Bronchial epithelial cell (primary cell): ENCODE data around the gene EIF2AK2. TPM values are rescaled to one million over a fixed set of nuclear protein-coding genes. Genes with fewer than 3 reads are reported as not detected.

Experiments used
- DNase-seq: peaks from one replicate; pipeline ENCODE4 v3.0.0-alpha.2; 2010; ENCODE audit warnings: low read depth
- FAIRE-seq: peaks from 2 replicates; lab custom pipeline; 2011; peaks lifted over from hg19 to GRCh38; lab: Jason Lieb, UNC
- H3K27me3 ChIP-seq: 2 replicates; pipeline ENCODE4 v1.5.1; 2011; ENCODE audit warnings: low read length; ENCODE audit not compliant: control insufficient read depth, insufficient read depth
- H3K36me3 ChIP-seq: 2 replicates; pipeline ENCODE4 v1.5.1; 2011; ENCODE audit warnings: low read length; ENCODE audit not compliant: control insufficient read depth, insufficient read depth
- H3K4me3 ChIP-seq: 2 replicates; pipeline ENCODE4 v1.5.1; 2011; ENCODE audit warnings: mild to moderate bottlenecking, low read depth, low read length, control low read depth
- CTCF ChIP-seq: IDR thresholded peaks from 2 replicates; pipeline ENCODE4 v1.5.1; 2011; ENCODE audit warnings: mild to moderate bottlenecking, moderate library complexity, low read length, control low read depth, inconsistent platforms; ENCODE audit not compliant: insufficient read depth, severe bottlenecking
- total RNA-seq: library from RNA; depleted of rRNA; stranded (reverse); fragments of >200 nt; gene quantifications from 2 replicates; pipeline ENCODE4 v1.2.1, GENCODE V29; 2014

Gene EIF2AK2
- total RNA-seq, 1 donor from 2014 or later = 10.5 TPM

DNA sequence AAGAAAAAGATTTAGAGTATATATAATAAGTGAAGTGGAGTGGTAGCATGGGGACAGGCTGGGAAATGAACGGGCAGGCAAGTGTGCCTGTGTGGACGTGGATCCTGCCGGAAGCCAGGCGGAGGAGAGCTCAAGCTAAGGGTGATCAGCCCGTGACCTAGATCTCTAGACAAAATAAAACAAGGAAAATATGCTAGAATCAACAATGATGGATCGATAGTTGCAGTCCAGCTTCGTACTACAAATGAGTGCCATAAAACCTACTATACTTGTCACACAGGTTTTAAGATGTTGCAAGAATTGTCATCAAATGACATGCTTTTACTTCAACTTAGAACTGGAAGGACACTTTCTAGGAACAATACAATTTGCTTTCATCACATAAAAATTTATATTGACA is 8.5 kb downstream of the EIF2AK2 start:
- FAIRE-seq (no peak), DNase-seq (no peak)
- no peak for TF ChIP-seq CTCF
- Histone ChIP-seq H3K27me3 (no peaks in the 10 kb centered on the region), H3K36me3 (peaks cover 9% of the 10 kb centered on the region), H3K4me3 (no peak overlapping the region)

- Histone ChIP-seq H3K36me3 (peaks cover 9% of the 10 kb centered on the region), H3K4me3 (no peak overlapping the region), H3K27me3 (no peaks in the 10 kb centered on the region)
- no peak for TF ChIP-seq CTCF
- FAIRE-seq (no peak), DNase-seq (no peak)
These were observed 10.7 kb downstream of the EIF2AK2 start for GRCh38 chr2:37146062-37146461.

DNA sequence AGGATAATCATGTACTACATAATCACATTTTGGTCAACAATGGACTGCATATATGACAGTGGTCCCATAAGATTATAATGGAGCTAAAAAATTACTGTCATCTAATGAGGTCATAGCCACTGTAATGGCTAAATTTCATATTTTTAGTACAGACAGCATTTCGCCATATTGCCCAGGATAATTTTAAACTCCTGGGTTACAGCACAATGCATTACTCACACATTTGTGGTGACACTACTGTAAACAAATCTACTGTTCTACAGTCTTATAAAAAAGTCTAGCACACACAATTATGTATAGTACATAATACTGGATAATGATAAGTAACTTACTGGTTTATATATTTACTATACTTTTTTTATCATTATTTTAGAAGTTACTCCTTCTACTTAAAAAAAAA is 12.8 kb downstream of the EIF2AK2 start:
- peak; percentile 27 for DNase-seq
- H3K36me3 ChIP-seq = peaks cover 10% of the 10 kb centered on the region
- FAIRE-seq = no peak
- H3K4me3 ChIP-seq = no peak overlapping the region
- no peaks in the 10 kb centered on the region for H3K27me3 ChIP-seq
- no peak for TF ChIP-seq CTCF

GRCh38 chr2:37142546-37142945 is 14.2 kb downstream of the EIF2AK2 start:
- Histone ChIP-seq H3K36me3 (peaks cover 9% of the 10 kb centered on the region), H3K27me3 (no peaks in the 10 kb centered on the region), H3K4me3 (no peak overlapping the region)
- FAIRE-seq = no peak
- no peak for TF ChIP-seq CTCF
- no peak for DNase-seq

DNA sequence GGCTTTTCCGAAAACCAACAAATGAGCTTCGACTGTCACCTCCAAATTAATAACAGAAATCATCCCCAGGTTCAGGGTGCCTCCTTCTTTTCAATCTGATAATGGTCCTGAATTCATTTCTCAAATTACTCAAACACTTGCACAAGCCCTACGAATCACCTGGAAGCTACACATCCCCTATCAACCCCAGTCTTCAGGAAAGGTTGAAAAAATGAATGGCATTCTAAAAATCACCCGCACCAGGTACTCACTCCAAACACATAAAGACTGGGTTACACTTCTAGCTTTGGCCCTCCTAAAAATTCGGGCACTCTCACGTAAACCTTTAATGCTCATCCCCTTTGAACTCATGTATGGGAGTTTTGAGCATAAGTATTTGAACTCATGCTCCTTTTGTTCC is 23.9 kb downstream of the EIF2AK2 start:
- no peak for TF ChIP-seq CTCF
- peaks cover 5% of the 10 kb centered on the region for H3K36me3 ChIP-seq
- DNase-seq = no peak

GRCh38 chr2:37125416-37125815 is 31.4 kb downstream of the EIF2AK2 start:
- Histone ChIP-seq H3K36me3 (peaks cover 2% of the 10 kb centered on the region), H3K27me3 (no peaks in the 10 kb centered on the region), H3K4me3 (no peak overlapping the region)
- no peak for TF ChIP-seq CTCF
- FAIRE-seq = peak; percentile 18
- no peak for DNase-seq

More for the DNA sequence above, 23.9 kb downstream of the EIF2AK2 start:
- H3K4me3 ChIP-seq = no peak overlapping the region
- peak; percentile 66 for FAIRE-seq
- no peaks in the 10 kb centered on the region for H3K27me3 ChIP-seq
